ENCODE results near the gene COQ9.

DNA sequence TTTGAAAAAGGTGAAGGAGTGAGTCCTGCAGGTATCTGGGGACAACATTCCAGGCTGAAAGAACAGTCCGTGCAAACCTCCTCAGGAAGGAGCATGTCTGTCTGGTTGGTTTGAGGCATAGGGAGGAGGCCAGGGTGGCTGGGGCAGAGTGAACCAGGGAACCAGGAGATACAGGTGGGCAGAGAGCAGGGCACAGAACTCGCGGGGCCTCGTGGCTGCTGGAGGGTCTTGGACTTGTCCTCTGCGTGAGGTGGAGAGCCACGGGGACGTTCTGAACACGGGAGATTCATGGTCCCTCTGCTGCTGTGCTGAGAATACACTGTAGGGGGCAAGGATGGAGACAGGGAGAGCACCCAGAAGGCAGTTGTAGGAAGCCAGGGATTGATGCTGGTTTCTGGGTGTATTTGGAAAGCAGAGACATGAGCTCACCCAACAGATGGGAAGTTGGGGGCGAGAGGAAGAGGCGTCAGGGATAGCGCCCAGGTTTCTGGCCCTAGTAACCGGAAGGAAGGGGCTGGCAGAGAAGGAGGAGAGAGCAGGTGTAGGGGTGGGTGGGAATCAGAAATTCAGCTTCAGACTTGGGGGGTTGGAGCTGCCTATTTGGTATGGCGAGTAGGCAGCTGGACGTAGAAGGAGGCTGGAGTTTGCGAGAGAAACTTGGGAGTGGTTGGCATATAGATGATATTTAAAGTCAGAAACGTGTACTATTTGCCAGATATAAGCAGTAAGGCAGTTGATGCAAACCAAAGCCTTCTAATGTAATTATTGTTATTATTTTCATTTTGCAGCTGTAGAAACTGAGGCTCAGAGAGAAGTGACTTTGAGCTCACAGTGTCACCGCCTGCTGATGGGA lies 43.1 kb upstream of the COQ9 start, which contains the start of gene CCL17:
- TF ChIP-seq SP1 (IDR thresholded peaks at IDR 0.05; ENCODE audit: low read depth) = no peak
- TF ChIP-seq, protein P1, sequence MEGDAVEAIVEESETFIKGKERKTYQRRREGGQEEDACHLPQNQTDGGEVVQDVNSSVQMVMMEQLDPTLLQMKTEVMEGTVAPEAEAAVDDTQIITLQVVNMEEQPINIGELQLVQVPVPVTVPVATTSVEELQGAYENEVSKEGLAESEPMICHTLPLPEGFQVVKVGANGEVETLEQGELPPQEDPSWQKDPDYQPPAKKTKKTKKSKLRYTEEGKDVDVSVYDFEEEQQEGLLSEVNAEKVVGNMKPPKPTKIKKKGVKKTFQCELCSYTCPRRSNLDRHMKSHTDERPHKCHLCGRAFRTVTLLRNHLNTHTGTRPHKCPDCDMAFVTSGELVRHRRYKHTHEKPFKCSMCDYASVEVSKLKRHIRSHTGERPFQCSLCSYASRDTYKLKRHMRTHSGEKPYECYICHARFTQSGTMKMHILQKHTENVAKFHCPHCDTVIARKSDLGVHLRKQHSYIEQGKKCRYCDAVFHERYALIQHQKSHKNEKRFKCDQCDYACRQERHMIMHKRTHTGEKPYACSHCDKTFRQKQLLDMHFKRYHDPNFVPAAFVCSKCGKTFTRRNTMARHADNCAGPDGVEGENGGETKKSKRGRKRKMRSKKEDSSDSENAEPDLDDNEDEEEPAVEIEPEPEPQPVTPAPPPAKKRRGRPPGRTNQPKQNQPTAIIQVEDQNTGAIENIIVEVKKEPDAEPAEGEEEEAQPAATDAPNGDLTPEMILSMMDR (IDR thresholded peaks at IDR 0.05 in 2 of 3, conservative IDR thresholded peaks at IDR 0.05 in 1 of 3; ENCODE audit: borderline replicate concordance in 1 of 3, insufficient read depth in 1 of 3, low read depth in 2 of 3, low read length in 2 of 3) = no peak
- TF ChIP-seq, protein P2, sequence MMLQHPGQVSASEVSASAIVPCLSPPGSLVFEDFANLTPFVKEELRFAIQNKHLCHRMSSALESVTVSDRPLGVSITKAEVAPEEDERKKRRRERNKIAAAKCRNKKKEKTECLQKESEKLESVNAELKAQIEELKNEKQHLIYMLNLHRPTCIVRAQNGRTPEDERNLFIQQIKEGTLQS (IDR thresholded peaks at IDR 0.05) = no peak
- TF ChIP-seq ZFX (IDR thresholded peaks at IDR 0.05) = no peak
- TF ChIP-seq POLR2A (IDR thresholded peaks at IDR 0.05; ENCODE audit: borderline replicate concordance, extremely low read depth, insufficient read depth, insufficient read length) = no peak
- no peak for TF ChIP-seq POLR2AphosphoS5 (IDR thresholded peaks at IDR 0.05; ENCODE audit: low read depth, low read length)
- TF ChIP-seq JUND (IDR thresholded peaks at IDR 0.05) = no peak
- TF ChIP-seq EZH2phosphoT487 (IDR thresholded peaks at IDR 0.05; ENCODE audit: borderline replicate concordance) = no peak
- no peak for TF ChIP-seq RAD21 (IDR thresholded peaks at IDR 0.05; ENCODE audit: low read depth)
- TF ChIP-seq SRF (IDR thresholded peaks at IDR 0.05; ENCODE audit: low read depth) = no peak
- no peak for TF ChIP-seq EZH2 (IDR thresholded peaks at IDR 0.05)
